GM19452 (cell line): ENCODE data around the gene TMEM244.
"Not testable (repeated sequence)": the region's sequence is repeated elsewhere in the genome, so short reads cannot be mapped to it uniquely, and the experiment has no call there.

ENCODE experiments used
- ATAC-seq: cut with Tn5 transposase; IDR thresholded peaks from one replicate; pipeline ENCODE4 v1.9.1; 2021; ENCODE audit not compliant: unreplicated experiment

Gene TMEM244, protein sequence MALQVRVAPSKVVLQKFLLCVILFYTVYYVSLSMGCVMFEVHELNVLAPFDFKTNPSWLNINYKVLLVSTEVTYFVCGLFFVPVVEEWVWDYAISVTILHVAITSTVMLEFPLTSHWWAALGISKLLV

DNA sequence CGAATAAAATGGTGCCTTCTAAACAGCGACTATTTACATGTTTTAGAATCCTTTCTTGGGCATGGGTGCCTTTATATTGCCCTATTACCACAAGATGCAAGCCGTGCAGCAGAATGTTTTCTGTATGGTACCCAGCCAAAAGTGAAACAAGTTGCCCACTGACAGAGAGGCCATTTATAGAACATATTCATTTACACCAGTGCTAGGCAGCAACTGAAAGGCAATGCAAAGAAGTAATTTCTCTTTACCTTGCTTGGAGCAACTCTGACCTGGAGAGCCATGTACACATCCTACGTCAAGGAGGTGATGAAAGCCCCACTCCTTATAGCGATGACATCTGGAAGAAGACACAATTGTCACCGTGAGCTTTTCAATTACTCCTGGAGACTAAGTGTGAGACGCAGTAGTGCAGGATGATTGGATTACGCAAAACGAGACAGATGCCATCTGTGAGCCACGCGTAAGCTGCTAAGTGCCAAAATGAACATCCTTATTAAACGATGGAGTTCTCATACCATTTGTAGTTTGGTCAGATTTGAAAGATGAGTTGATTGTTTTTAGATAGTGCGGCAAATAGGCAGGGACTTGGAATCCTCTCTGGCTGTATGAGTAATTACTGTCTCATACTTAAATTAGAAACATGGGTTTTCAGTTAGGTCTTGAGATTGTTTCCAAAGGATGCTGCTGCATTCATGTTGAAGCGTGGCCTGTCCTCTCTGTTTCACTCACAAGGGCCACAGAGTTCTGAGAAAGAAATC, at the start of gene TMEM244:
Gene TMEM244 (minus strand): TSS at position 408 of the 758 bp plus-strand sequence. CDS start 127 bp downstream, at position 281.
- ATAC-seq = no peak

DNA sequence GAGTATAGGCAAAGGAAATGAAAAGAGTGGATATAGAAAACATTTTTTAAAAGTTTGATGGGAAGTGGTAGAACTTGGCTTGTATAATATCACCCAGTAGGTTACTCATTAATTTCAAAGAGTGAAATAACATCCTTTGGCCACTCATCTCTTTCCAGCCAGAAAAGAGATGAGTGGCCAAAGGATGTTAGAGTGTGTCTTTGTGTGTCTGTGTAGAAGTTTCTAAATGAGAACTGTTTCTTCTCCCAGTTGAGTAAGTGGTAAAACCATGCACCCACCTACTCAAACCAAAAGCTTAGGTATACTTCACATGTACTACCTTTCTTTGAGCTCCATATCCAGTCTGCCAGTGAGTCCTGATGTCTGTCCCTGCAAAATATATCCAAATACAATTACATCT, 47.7 kb upstream of the TMEM244 start:
- ATAC-seq = peak; percentile 86

DNA sequence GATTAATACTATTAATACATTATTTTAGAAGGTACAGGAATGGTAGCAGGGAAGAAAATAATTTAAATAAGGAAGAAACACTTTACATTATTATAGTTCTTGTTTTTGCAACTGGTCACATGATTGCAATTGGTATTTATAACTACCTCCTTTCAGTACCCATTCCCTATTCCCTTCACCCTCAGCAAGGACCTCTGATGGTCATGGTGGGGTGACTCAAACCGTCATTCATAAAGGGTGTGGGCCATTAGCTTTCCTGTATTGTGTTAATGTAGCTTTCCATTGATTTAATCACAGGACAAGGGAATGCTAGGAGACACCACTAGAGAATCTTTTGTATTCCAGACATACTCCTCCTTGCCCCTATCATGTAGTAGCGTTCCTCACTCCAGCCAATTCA, 47.2 kb upstream of the TMEM244 start:
- ATAC-seq = peak; percentile 7

DNA sequence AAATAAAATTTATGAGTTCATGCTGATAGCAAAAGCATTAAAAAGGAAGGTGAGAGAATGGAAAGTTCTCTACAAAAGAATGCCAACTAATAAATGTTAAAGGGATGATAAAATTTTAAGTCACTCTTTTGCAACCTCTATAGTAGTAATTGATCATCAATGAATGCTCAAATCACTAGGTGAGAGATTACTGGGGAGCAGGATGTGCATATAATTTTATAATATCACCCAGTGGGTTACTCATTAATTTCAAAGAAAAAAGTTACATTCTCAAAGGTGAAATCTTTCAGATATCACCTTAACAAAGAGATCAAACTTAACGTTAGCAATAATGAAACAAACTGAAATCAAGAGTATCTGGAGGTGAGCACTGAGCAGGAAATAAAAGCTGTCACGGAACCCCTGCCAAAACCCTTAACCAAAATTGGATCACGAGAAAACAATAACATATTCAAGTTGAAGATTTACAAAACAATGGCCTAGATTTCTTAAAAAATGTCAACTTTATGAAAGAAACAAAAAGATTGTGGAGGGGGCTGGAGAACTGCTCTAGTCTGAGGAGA, 45.5 kb upstream of the TMEM244 start:
- no peak for ATAC-seq

DNA sequence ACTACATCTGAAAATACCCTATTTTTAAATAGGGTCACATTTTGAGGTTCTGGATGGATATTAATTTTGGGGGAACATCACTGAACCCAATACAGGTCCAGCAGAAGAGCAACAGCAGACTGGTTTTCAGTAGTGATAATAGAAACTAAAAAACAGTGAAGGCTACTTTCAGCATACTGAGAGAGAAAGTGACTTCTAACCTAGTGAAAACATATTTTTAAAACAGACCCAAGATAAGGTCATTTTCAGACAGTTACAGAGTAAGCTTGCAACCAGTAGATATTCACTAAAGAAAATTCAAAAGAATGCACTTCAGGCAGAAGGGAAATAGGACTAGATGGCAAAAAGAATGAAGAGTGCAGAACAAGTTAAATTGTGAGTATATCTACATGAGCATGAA, 42.0 kb upstream of the TMEM244 start:
- no peak for ATAC-seq

DNA sequence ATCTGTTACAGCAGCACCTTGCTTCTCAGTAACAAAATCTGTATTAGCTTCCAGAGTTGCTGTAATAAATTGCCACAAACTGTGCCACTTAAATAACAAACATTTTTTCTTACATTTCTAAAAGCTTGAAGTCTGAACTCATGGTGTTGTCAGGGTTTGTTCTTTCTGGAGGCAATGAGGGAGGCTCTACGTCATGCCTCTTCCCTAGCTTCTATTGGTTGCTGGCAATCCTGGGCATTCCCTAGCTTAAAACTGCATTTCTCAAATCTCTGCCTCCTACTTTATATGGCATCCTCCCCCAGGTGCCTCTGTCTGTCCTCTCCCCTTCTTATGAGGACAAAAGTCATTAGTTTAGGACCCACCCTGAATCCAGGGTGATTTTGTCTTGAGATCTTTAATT, 41.6 kb upstream of the TMEM244 start:
- ATAC-seq = no peak

DNA sequence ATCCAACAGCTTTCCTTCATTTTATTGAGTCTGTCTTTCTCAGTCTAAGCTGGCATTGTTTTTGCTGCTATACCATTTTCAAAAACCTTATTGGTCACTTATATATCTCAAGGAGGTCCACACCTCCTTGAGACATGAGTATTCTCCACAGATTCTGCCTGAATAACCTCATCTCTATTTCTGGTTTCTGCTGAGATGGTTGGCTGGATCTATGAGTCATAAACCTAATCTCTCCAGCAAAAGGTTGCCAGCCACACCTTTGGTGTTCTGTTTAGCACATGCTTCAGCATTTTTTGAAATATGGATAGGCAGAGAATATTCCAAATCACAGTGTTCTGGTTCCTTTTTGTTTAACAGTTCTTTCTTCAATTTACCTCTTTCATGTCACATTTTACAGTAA, 40.8 kb upstream of the TMEM244 start:
- ATAC-seq = peak; percentile 56

DNA sequence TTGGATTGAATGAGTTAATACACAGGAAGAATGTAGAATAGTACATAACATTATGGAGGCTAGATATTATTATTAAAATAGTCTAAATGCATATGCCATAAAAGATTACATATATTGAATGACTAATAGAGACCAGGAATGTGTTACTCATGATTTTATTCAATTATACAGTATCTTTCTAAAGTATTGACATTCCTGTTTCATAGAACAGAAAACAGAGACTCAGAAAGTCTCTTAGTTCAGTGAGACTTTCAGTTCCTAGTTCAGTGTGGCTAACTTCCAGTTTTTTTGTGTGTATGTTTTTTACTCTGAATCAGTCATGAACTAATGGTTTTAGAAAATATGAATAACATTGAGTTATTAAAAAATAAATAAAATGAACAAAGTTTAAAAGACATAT, 34.6 kb upstream of the TMEM244 start:
- no peak for ATAC-seq

DNA sequence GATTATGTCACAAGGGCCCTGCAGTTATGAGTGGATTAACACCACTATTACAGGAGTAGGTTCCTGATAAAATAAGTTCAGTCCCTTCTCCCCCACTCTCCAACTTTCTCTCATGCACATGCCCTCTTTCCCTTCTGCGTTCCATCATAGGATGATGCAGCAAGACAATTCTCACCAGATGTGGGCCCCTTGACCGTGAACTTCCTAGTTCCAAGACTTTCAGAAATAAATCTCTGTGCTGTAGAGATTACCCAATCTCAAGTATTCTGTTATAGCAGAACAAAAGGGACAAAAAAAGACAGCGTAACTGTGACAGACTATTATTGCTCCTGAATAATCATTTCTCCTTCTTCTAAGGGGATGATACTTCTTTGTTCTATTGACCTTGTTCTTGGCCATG, 33.8 kb upstream of the TMEM244 start:
- no peak for ATAC-seq

DNA sequence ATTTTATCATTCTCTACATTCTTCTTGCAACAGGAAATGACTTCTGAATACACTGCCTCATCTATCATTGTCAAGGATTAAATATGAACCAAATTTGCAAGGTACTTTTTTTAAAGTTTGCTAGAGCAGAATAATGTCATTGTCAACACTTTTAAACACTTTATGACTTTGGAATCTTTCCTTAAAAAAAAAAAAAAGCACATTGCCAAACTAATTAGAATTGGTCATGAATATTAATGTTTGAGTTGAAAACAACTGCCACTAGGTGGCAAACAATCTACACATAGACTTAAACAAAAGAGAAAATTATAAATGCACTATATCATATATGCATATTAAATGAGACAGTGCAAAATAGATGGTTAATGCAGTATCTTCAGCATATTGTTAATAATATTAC, 32.5 kb upstream of the TMEM244 start:
- no peak for ATAC-seq

DNA sequence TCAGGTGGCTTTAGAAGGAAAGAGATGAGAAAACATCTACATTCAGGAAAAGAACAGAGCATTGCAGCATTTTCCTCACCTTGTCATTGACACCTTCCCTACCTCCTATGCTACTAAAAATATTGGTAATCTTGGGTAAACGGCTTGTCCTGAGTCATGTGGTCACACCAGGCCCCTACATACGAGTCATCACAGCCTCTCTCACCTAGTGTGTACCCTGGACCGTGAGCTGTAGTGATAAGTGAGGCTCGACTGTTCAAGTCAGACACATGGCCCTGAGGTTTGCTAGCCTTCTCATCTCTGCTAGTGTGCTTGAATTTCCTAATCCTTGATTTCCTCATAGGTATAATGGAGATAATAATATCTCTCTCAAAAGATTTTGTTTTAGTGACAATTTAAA, 29.6 kb upstream of the TMEM244 start:
- ATAC-seq = no peak

DNA sequence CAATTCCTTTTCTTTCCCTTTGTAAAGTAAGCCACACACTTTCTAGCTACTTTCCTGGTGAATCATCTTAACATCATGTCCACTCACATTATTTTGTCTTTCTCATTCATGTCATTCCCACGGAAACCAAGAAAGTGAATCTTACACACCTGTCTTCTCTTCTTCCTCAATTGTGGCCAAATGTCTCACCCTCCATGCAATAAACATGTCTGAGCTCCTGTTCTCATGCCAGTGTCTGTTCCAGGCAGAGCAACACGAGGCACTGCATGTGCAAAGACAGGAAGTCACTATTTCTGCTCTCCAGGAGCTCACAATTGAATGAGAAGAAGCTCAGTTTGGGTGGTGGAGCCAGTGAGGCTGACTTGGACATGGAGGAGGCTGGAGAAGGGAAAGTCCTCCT, 29.0 kb upstream of the TMEM244 start:
- ATAC-seq = no peak

DNA sequence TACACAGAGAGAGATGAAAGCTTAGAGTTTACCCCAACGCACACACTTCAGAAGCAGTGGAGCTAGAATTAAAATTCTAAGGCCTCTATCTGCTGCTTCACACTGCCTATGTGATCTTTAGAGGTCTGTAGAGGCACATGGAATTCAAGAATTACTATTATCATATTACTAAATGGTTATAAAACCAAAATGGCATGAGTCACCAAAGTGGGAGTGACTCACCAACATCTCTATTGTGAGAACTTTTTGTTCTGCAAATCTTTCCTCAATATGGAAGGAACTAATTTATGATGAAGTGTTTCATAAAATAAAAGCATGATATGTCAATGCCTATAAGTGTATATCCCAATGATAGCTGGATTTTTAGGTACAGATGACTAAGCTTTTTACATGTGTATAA, 28.5 kb upstream of the TMEM244 start:
- no peak for ATAC-seq

DNA sequence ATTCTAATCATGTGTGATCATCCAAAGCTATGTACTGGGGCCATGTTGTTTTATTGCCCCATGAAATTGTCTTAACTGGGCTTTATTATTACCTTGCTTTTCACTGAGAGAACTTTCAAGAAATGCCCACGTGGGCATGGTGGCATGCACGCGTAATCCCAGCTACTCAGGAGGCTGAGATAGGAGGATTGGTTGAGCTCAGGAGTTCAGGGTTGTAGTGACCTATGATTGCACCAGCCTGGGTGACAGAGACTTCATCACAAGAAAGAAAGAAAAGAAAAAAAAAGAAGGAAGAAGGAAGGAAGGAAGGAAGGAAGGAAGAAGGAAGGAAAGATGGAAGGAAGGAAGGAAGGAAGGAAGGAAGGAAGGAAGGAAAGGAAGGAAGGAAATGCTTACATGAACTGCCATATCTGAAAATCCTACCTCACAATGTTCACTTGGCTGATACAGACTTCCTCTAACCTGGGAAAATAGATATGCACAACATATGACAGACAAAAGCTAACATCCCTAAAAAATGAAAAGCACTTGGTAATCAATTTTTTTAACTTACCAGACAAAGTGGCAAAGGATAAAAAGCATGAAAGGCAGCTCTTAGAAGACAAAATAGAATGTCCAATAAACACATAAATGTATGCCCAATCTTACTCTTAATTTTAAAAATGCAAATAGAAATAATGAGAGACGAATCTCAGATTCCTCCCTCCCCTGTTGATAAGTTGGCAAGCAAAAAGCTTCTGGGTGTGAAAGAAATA, 25.5 kb upstream of the TMEM244 start:
- no peak for ATAC-seq

DNA sequence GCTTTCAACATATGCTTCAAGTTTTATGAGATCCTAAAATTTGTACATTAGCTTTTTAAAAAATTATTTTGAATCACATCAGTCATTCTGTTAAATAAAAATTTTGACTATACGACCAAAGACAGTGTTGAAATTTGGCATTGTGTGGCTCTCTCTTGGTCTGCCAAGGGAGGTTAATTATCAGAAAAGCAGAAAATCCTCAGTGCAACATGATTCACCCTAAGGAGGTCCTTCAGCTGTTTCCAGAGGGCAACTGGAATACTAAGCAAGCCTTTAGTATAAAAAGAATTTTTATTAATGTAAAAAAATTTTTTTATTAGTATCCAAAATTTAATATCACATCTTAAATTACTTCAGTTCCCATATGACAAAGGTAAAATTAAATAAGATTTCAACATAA, 23.1 kb upstream of the TMEM244 start:
- no peak for ATAC-seq

DNA sequence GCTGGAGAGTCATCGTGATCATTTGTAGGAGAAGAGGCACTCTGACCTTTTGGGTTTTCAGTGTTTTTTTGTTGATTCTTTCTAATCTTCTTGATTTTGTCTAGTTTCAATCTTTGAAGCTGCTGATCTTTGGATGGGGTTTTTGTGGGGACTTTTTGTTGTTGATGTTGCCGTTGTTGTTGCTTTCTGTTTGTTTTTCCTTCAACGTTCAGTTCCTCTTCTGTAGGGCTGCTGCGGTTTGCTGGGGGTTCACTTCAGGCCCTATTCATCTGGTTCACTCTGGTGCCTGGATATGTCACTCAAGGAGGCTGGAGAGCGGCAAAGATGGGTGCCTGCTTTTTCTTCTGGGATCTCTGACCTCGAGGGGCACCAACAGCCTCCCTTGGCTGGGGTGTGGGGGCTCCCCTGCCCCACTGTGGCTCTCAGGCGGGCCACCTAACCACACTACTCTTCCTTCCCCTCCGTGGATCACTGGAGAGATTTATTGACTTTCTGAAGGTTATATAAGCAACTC, 21.5 kb upstream of the TMEM244 start:
- ATAC-seq = peak; percentile 94

DNA sequence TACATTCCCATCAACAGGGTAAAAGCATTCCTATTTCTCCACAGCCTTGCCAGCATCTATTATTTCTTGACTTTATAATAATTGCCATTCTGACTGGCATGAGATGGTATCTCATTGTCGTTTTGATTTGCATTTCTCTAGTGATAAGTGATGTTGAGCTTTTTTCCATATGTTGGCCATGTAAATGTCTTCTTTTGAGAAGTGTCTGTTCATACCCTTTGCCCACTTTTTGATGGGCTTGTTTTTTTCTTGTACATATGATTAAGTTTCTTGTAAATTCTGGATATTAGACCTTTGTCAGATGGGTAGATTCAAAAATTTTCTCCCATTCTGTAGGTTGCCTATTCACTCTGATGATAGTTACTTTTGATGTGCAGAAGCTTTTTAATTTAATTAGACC, 16.8 kb upstream of the TMEM244 start:
- ATAC-seq = not testable (repeated sequence)

DNA sequence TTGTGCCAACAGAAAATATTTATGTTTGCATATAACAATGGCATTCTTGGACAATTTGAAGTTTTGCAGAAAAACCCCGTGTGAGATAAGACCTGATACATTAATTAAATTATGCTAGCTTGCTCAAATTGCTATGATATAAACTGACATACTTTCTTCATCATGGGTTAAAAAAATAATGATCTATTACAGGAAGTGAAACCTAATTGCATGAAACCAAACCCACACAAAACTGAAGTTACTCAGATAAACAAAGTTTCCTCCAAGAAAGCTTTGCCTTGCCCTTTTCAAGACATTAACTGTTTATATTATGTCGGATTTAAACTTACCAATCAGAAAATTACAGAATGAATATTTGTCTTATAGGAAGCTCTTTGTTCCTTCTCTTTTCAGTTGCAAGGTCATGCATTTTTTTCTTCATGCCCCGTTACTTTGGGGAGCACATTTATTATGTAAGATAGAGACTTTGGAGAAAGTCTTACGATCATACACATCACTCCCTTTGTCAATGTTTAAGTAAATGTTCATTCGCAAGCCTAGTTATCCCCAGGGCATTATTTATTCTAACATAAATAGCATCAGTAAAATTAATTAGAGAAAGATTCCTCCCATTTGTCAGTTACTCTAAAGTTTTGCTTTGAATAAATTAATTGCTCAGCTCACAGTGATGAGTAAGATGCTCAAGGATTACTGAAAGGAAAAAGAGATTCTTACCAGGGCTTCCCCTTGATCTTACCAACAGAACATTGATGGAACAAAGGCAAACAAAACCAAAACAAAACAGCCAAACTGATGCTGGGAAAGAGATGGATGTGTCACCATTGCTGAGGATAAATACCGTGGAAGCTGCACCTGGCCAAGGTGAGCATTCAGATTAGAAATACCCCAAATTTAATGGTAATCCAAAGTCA, 14.8 kb upstream of the TMEM244 start:
- ATAC-seq = peak; percentile 87

DNA sequence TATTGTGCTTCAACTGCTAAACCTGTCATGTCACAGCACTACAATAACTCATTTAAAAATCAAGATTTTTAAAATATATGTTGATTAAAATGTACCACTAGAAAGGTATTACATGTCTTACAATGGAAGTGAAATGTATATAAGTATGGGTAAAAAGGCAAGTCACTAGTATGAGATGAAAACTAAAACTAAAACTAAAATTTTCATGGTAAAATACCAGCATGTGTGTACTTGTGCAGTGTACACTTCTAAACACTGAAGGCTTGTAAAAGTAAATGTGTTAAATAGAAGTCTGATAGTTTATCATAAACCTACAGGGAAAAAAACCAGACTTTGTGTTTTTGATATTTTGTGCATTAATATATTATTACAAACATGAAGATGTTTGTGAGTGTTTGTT, 13.7 kb upstream of the TMEM244 start:
- no peak for ATAC-seq

DNA sequence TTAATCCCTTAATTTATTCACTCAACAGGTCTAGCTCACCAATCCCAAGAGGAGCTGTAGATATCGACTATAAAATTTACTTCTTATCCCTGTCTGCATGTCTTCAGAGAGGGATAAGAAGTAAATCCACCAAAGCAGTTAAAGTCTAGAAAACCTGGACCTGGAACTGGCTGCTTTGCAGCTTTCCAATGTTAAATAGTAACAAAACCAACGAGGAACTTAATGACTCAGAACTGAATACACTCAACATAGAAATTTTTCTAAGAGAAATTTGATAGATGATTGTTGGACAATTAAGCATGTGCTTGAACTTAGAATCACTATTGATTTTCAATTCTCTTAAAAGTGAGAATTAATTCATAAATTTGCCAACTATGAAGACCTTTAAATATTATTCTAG, 11.5 kb upstream of the TMEM244 start:
- no peak for ATAC-seq

DNA sequence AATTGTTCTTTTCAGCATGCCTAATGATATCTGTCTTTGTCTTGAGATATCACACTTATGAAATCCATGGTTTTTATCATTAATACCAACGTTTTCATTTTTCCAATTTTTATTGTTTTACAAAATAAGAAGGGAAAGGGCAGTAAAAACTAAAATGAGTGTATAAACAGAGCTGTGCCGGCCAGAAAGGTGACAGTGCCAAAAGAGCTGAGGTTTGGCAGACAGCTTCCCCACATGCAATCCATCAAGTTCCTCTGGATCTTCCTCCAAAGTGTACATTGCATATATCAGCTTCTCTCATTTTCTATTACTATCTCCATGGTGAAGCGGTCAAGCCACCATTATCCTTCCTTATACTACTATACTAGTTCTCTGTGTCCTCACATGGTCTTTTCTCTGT, 10.1 kb upstream of the TMEM244 start:
- ATAC-seq = no peak
